NCI-H226 (cell line): ENCODE results near the gene ABCA6.
"Not testable (repeated sequence)": the region's sequence is repeated elsewhere in the genome, so short reads cannot be mapped to it uniquely, and the experiment has no call there.

Source experiments
- DNase-seq: peaks from one replicate; pipeline ENCODE4 v3.0.0-alpha.2; 2015

The ABCA6 gene

GRCh38 chr17:69142175-69142802, 594 bp upstream of the ABCA6 start:
- no peak for DNase-seq

GRCh38 chr17:69134112-69134511, 7.6 kb downstream of the ABCA6 start:
- DNase-seq, result no peak

- no peak for DNase-seq
Observed at GRCh38 chr17:69130627-69131296, 10.9 kb downstream of the ABCA6 start.

GRCh38 chr17:69123626-69124025, 18.1 kb downstream of the ABCA6 start:
- no peak for DNase-seq

GRCh38 chr17:69122065-69122464, 19.6 kb downstream of the ABCA6 start:
- no peak for DNase-seq

- no peak for DNase-seq
Observed at GRCh38 chr17:69117855-69118784, 23.6 kb downstream of the ABCA6 start.

- DNase-seq, result no peak
Observed at GRCh38 chr17:69111794-69112193, 29.9 kb downstream of the ABCA6 start.

- DNase-seq, result no peak
Observed at GRCh38 chr17:69105907-69106730, 35.6 kb downstream of the ABCA6 start.

- DNase-seq, result no peak
Observed at GRCh38 chr17:69103557-69104233, 38.0 kb downstream of the ABCA6 start.

GRCh38 chr17:69098625-69099024, 43.1 kb downstream of the ABCA6 start:
- DNase-seq, result no peak

- DNase-seq, result no peak
Observed at GRCh38 chr17:69096541-69096940, 45.2 kb downstream of the ABCA6 start.

GRCh38 chr17:69093995-69094394, 47.7 kb downstream of the ABCA6 start:
- DNase-seq, result no peak

GRCh38 chr17:69093279-69093789, 48.4 kb downstream of the ABCA6 start:
- DNase-seq, result no peak

GRCh38 chr17:69090365-69090764, 51.3 kb downstream of the ABCA6 start:
- no peak for DNase-seq

GRCh38 chr17:69088643-69089200, 53.0 kb downstream of the ABCA6 start:
- no peak for DNase-seq

GRCh38 chr17:69086641-69087040, 55.1 kb downstream of the ABCA6 start:
- no peak for DNase-seq

- no peak for DNase-seq
Observed at GRCh38 chr17:69084911-69085310, 56.8 kb downstream of the ABCA6 start.

- no peak for DNase-seq
Observed at GRCh38 chr17:69082696-69083095, 59.0 kb downstream of the ABCA6 start.

GRCh38 chr17:69078864-69079263, 62.8 kb downstream of the ABCA6 start:
- no peak for DNase-seq

- DNase-seq, result no peak
Observed at GRCh38 chr17:69075823-69076222, 65.9 kb downstream of the ABCA6 start.

- not testable (repeated sequence) for DNase-seq
Observed at GRCh38 chr17:69073392-69073791, 68.3 kb downstream of the ABCA6 start.
